Activated T-cell treated with anti-CD3 and anti-CD28 coated beads for 24 hours (primary cell): ENCODE results near the gene OXCT1.

Source experiments
- DNase-seq: peaks from one replicate; pipeline ENCODE4 v3.0.0-alpha.2; 2020; ENCODE audit warnings: low read depth

Gene OXCT1

GRCh38 chr5:41869724-41870626 lies at the start of gene OXCT1:
Gene OXCT1 (minus strand): TSS chr5:41870425. CDS start chr5:41870358, 67 bp downstream.
- peak; percentile 90 for DNase-seq

GRCh38 chr5:41918105-41918504 lies 47.9 kb upstream of the OXCT1 start:
- DNase-seq, result no peak

- no peak for DNase-seq
Measured at GRCh38 chr5:41908374-41909079, 38.3 kb upstream of the OXCT1 start.

GRCh38 chr5:41906151-41906550 lies 35.9 kb upstream of the OXCT1 start:
- DNase-seq, result no peak

GRCh38 chr5:41903892-41904799 lies 33.9 kb upstream of the OXCT1 start, which contains the start of gene RIMOC1:
Gene RIMOC1 (plus strand): TSS chr5:41904344. CDS start chr5:41904368, 24 bp downstream.
- peak; percentile 97 for DNase-seq

GRCh38 chr5:41903382-41903891 lies 33.2 kb upstream of the OXCT1 start:
- no peak for DNase-seq

GRCh38 chr5:41896230-41896629 lies 26.0 kb upstream of the OXCT1 start:
- no peak for DNase-seq

GRCh38 chr5:41893074-41893851 lies 23.0 kb upstream of the OXCT1 start:
- no peak for DNase-seq

- DNase-seq, result no peak
Measured at GRCh38 chr5:41892031-41892430, 21.8 kb upstream of the OXCT1 start.

GRCh38 chr5:41891066-41891707 lies 21.0 kb upstream of the OXCT1 start:
- no peak for DNase-seq

- DNase-seq, result no peak
Measured at GRCh38 chr5:41885286-41885685, 15.1 kb upstream of the OXCT1 start.

- no peak for DNase-seq
Measured at GRCh38 chr5:41883936-41884335, 13.7 kb upstream of the OXCT1 start.

GRCh38 chr5:41883243-41883642 lies 13.0 kb upstream of the OXCT1 start:
- no peak for DNase-seq

- no peak for DNase-seq
Measured at GRCh38 chr5:41882765-41883164, 12.5 kb upstream of the OXCT1 start.

GRCh38 chr5:41878643-41879478 lies 8.6 kb upstream of the OXCT1 start:
- DNase-seq, result no peak

GRCh38 chr5:41878173-41878572 lies 7.9 kb upstream of the OXCT1 start:
- DNase-seq, result no peak

GRCh38 chr5:41877408-41877807 lies 7.2 kb upstream of the OXCT1 start:
- no peak for DNase-seq

- DNase-seq, result no peak
Measured at GRCh38 chr5:41876678-41877077, 6.5 kb upstream of the OXCT1 start.

GRCh38 chr5:41875121-41875520 lies 4.9 kb upstream of the OXCT1 start:
- DNase-seq, result no peak
